OCI-LY7 (cell line): ENCODE results near the gene MEAK7. TPM values are rescaled to one million over a fixed set of nuclear protein-coding genes. Genes with fewer than 3 reads are reported as not detected.

ENCODE experiments used
- Bru-seq: library from RNA; stranded (reverse); fragments of 400-500 nt; gene quantifications from one replicate; lab custom pipeline; 2021; lab: Mats Ljungman, UMichigan
- BruChase-seq, 2 experiments: library from RNA; stranded (reverse); fragments of 400-500 nt; gene quantifications; one replicate each; lab custom pipeline; 2021; lab: Mats Ljungman, UMichigan
- BruUV-seq: library from RNA; stranded (reverse); fragments of 400-500 nt; replicated peaks from 2 replicates; lab custom pipeline; 2021; lab: Mats Ljungman, UMichigan
- CTCF ChIA-PET: fragments of 300-600 bp; sonication (Branson Sonifier 250); formaldehyde crosslinking; loops from one replicate; lab custom pipeline; 2022; ENCODE audit warnings: antibody characterized with exemption; ENCODE audit not compliant: unreplicated experiment; lab: Charles Lee
- POLR2A ChIA-PET: fragments of 300-600 bp; sonication (Branson Sonifier 250); formaldehyde crosslinking; loops from one replicate; lab custom pipeline; 2022; ENCODE audit warnings: antibody characterized with exemption; lab: Charles Lee
- DNase-seq: peaks from one replicate; pipeline ENCODE4 v3.0.0-alpha.2; 2015; ENCODE audit warnings: low spot score
- H2AFZ ChIP-seq: fragments of 200-600 bp; sonication (generic), shearing (Covaris generic); 2 replicates; pipeline ENCODE4 v1.6.1; 2014; ENCODE audit warnings: mild to moderate bottlenecking, antibody characterized with exemption, low read length, moderate library complexity
- H3K27ac ChIP-seq: fragments of 200-600 bp; sonication (generic); 2 replicates; pipeline ENCODE4 v1.5.1; 2014; ENCODE audit warnings: mixed run types, low read depth, mild to moderate bottlenecking, moderate library complexity, low read length, inconsistent platforms; ENCODE audit not compliant: poor library complexity, severe bottlenecking
- H3K36me3 ChIP-seq: fragments of 200-600 bp; sonication (generic); 2 replicates; pipeline ENCODE4 v1.6.1; 2014; ENCODE audit warnings: mild to moderate bottlenecking, antibody characterized with exemption, low read length, moderate library complexity, mixed read lengths; ENCODE audit not compliant: insufficient read depth
- H3K4me1 ChIP-seq: fragments of 200-600 bp; sonication (generic); 2 replicates; pipeline ENCODE4 v1.5.1; 2014; ENCODE audit warnings: mild to moderate bottlenecking, low read length; ENCODE audit not compliant: insufficient read depth, poor library complexity, severe bottlenecking
- H3K4me2 ChIP-seq: fragments of 200-600 bp; sonication (generic); 2 replicates; pipeline ENCODE4 v1.6.1; 2014; ENCODE audit warnings: mild to moderate bottlenecking, low read length
- H3K4me3 ChIP-seq: fragments of 200-600 bp; sonication (generic); 2 replicates; pipeline ENCODE4 v1.5.1; 2014; ENCODE audit warnings: mild to moderate bottlenecking, low read depth, low read length; ENCODE audit not compliant: poor library complexity, severe bottlenecking
- H3K79me2 ChIP-seq: fragments of 200-600 bp; sonication (generic); 2 replicates; pipeline ENCODE4 v1.6.1; 2016; ENCODE audit warnings: low read depth, mild to moderate bottlenecking, low read length, moderate library complexity, mixed read lengths; ENCODE audit not compliant: insufficient read depth
- H3K9me2 ChIP-seq: fragments of 200-600 bp; sonication (generic); 2 replicates; pipeline ENCODE4 v1.6.1; 2016; ENCODE audit warnings: mild to moderate bottlenecking, low read length, mixed read lengths; ENCODE audit not compliant: insufficient read depth
- H3K9me3 ChIP-seq: fragments of 200-600 bp; sonication (generic); 2 replicates; pipeline ENCODE4 v1.6.1; 2014; ENCODE audit warnings: mild to moderate bottlenecking, mixed run types, low read length, mixed read lengths
- H4K20me1 ChIP-seq: fragments of 200-600 bp; sonication (generic); 2 replicates; pipeline ENCODE4 v1.6.1; 2014; ENCODE audit warnings: mild to moderate bottlenecking, antibody characterized with exemption, low read length, moderate library complexity, mixed read lengths; ENCODE audit not compliant: insufficient read depth
- CTCF ChIP-seq: fragments of 200-600 bp; sonication (generic); conservative IDR thresholded peaks from 2 replicates; pipeline ENCODE4 v1.5.1; 2014; ENCODE audit warnings: mild to moderate bottlenecking, antibody characterized with exemption, low read length, moderate library complexity, mixed read lengths
- EZH2phosphoT487 ChIP-seq: fragments of 200-600 bp; sonication (generic); IDR thresholded peaks from 2 replicates; pipeline ENCODE4 v1.6.1; 2018; ENCODE audit warnings: low read depth, borderline replicate concordance, mild to moderate bottlenecking, mixed run types, antibody characterized with exemption, low read length, moderate library complexity, mixed read lengths
- intact Hi-C: fragments of 100-400 bp; cut with micrococcal nuclease; formaldehyde crosslinking; loops from one replicate; pipeline ENCODE4 v1.10.0; 2022; ENCODE audit not compliant: unreplicated experiment
- long read RNA-seq: library from polyadenylated mRNA; stranded (forward); transcript quantifications from one replicate; pipeline ENCODE4 v2.0.0, GENCODE V29; 2022
- total RNA-seq, 2 experiments: library from RNA; depleted of rRNA in 1 of 2; stranded (reverse); fragments of >200 nt in 1 of 2; shearing (Covaris generic) in 1 of 2; gene quantifications; 2 replicates each; pipeline ENCODE4 v1.2.3, GENCODE V29; 2014 to 2022

Gene MEAK7
- total RNA-seq (2014; rRNA removed; shearing (Covaris generic)) (9.6 and 12.0 TPM in 2 replicates), total RNA-seq (2022) (20.5 and 23.3 TPM in 2 replicates), Bru-seq, nascent RNA (percentile 56 among the genes with signal in this experiment), BruChase-seq, experiment 1, labeled RNA remaining after a 6-hour chase (percentile 64 among the genes with signal in this experiment), BruChase-seq, experiment 2, labeled RNA remaining after a 2-hour chase (percentile 60 among the genes with signal in this experiment)
- long read RNA-seq, full-length matches to known transcripts = 14 of 41 reads
- long read RNA-seq, partial matches to known transcripts = 3 of 41 reads
- long read RNA-seq, other reads (novel, unspliced or antisense) = 24 of 41 reads

- no TSS peak for BruUV-seq
- intact Hi-C loops = loop anchor here (5.0 kb wide), 1 partner anchor 803 kb away; no protein-coding TSS in a partner anchor
- H3K36me3 ChIP-seq = no peaks in the 10 kb centered on the region
- no peaks in the 10 kb centered on the region for H4K20me1 ChIP-seq
- DNase-seq = peak; percentile 98
- H3K4me1 ChIP-seq = peaks cover 48% of the 10 kb centered on the region
- peaks cover 6% of the 10 kb centered on the region; the same call in 1 of the 2 replicates for H3K79me2 ChIP-seq
- peak within 1 kb of the TSS; percentile 86 for H2AFZ ChIP-seq
- CTCF ChIA-PET = interaction anchor here (0.5 to 1.1 kb wide), 2 partner anchors 10 to 467 kb away, joined by 3 read pairs; no protein-coding TSS in a partner anchor
- H3K4me3 ChIP-seq = peak within 1 kb of the TSS; percentile 83
- TF ChIP-seq EZH2phosphoT487 (no peak), CTCF (peak; percentile 19; the same call in 1 of the 2 replicates)
- H3K4me2 ChIP-seq = peak within 1 kb of the TSS; percentile 95
- peak within 1 kb of the TSS; percentile 92 for H3K27ac ChIP-seq
- POLR2A ChIA-PET = interaction anchor here (0.6 to 4.4 kb wide), 3 partner anchors 88 to 236 kb away, joined by 3 to 26 read pairs (median 10); no protein-coding TSS in a partner anchor
- no peaks in the 10 kb centered on the region for H3K9me3 ChIP-seq
- no peaks in the 10 kb centered on the region for H3K9me2 ChIP-seq
Observed at GRCh38 chr16:84504420-84505248, at the start of gene MEAK7. MEAK7 (minus strand) TSS chr16:84504659; CDS start chr16:84498086, 6,573 bp downstream.

- no peaks in the 10 kb centered on the region for H3K9me2 ChIP-seq
- peak; percentile 14 for DNase-seq
- no peaks in the 10 kb centered on the region for H3K79me2 ChIP-seq
- H4K20me1 ChIP-seq = no peaks in the 10 kb centered on the region
- H2AFZ ChIP-seq = no peak overlapping the region
- BruUV-seq = no TSS peak
- ChIA-PET CTCF (no interaction called here), POLR2A (interaction anchor here (0.7 kb wide), 1 partner anchor 11 kb away, joined by 4 read pairs; no protein-coding TSS in a partner anchor)
- TF ChIP-seq CTCF = no peak
- TF ChIP-seq EZH2phosphoT487 = no peak
- no peaks in the 10 kb centered on the region for H3K36me3 ChIP-seq
- no peak overlapping the region for H3K27ac ChIP-seq
- H3K4me2 ChIP-seq = no peak overlapping the region
- no peak overlapping the region for H3K4me3 ChIP-seq
- H3K4me1 ChIP-seq = peaks cover 17% of the 10 kb centered on the region
- intact Hi-C loops = no loop called here
- no peaks in the 10 kb centered on the region for H3K9me3 ChIP-seq
Observed at GRCh38 chr16:84553873-84554399, 49.5 kb upstream of the MEAK7 start.
